SK-N-SH (cell line): ENCODE data around the gene BCL7B. TPM values are rescaled to one million over a fixed set of nuclear protein-coding genes. Genes with fewer than 3 reads are reported as not detected.

Experiments used
- CTCF ChIA-PET: fragments of 300-600, 350-600 bp; formaldehyde crosslinking; extraction: SDS; loops from one replicate; lab custom pipeline; 2021; lab: Yijun Ruan, JAX
- POLR2A ChIA-PET: fragments of 350-600 bp; sonication (Branson Sonifier 250); formaldehyde crosslinking; extraction: SDS; loops from one replicate; lab custom pipeline; 2020; ENCODE audit warnings: antibody characterized with exemption, inconsistent platforms; lab: Yijun Ruan, JAX
- DNase-seq: peaks from one replicate; pipeline ENCODE4 v3.0.0; 2012
- H2AFZ ChIP-seq: fragments of 200-600 bp; sonication (generic); 2 replicates; pipeline ENCODE4 v1.8.1; 2016; ENCODE audit warnings: antibody characterized with exemption, mild to moderate bottlenecking, low read depth
- H3F3A ChIP-seq: fragments of 200-600 bp; sonication (generic); replicated peaks from 2 replicates; pipeline ENCODE3; 2016; ENCODE audit warnings: antibody characterized with exemption, mild to moderate bottlenecking; ENCODE audit not compliant: insufficient read depth
- H3K27ac ChIP-seq, 2 experiments: fragments of 200-500 bp in 1 of 2; fragments of 200-600 bp in 1 of 2; sonication (Bioruptor generic) in 1 of 2; sonication (generic), shearing (Covaris generic) in 1 of 2; 2 replicates each; pipeline versions ENCODE4 v1.5.1 to v1.6.1; 2014 to 2016; ENCODE audit warnings: low read depth in 2 of 2, inconsistent platforms in 1 of 2, low read length in 1 of 2, mild to moderate bottlenecking in 1 of 2, mixed read lengths in 1 of 2
- H3K27me3 ChIP-seq: fragments of 200-600 bp; sonication (generic), shearing (Covaris generic); 2 replicates; pipeline ENCODE4 v1.6.1; 2016; ENCODE audit warnings: mixed run types; ENCODE audit not compliant: insufficient read depth
- H3K36me3 ChIP-seq, 2 experiments: fragments of 200-500 bp in 1 of 2; fragments of 200-600 bp in 1 of 2; sonication (Bioruptor generic) in 1 of 2; sonication (generic) in 1 of 2; replicated peaks in 1 of 2; 2 replicates each; pipeline versions ENCODE3 to v1.5.1; 2014 to 2016; ENCODE audit warnings: low read length in 1 of 2, mild to moderate bottlenecking in 1 of 2; ENCODE audit not compliant: insufficient read depth in 2 of 2, control insufficient read depth in 1 of 2
- H3K4me1 ChIP-seq, 2 experiments: fragments of 200-500 bp in 1 of 2; fragments of 200-600 bp in 1 of 2; sonication (Bioruptor generic) in 1 of 2; sonication (generic), shearing (Covaris generic) in 1 of 2; 2 replicates each; pipeline versions ENCODE4 v1.5.1 to v1.6.1; 2014 to 2016; ENCODE audit warnings: low read depth in 1 of 2, low read length in 1 of 2, mixed run types in 1 of 2; ENCODE audit not compliant: insufficient read depth in 2 of 2, control insufficient read depth in 1 of 2
- H3K4me2 ChIP-seq: fragments of 200-600 bp; sonication (generic), shearing (Covaris generic); 2 replicates; pipeline ENCODE4 v1.6.1; 2017; ENCODE audit warnings: mixed run types
- H3K4me3 ChIP-seq, 2 experiments: fragments of 200-500 bp in 1 of 2; fragments of 200-600 bp in 1 of 2; sonication (Bioruptor generic) in 1 of 2; sonication (generic), shearing (Covaris generic) in 1 of 2; 2 replicates each; pipeline versions ENCODE4 v1.5.1 to v1.8.1; 2014 to 2016; ENCODE audit warnings: low read depth in 2 of 2, inconsistent platforms in 1 of 2, low read length in 1 of 2, mild to moderate bottlenecking in 1 of 2, mixed read lengths in 1 of 2, moderate library complexity in 1 of 2
- H3K79me2 ChIP-seq: fragments of 200-600 bp; sonication (generic); 2 replicates; pipeline ENCODE4 v1.8.1; 2017; ENCODE audit warnings: mild to moderate bottlenecking; ENCODE audit not compliant: insufficient read depth
- H3K9ac ChIP-seq: fragments of 200-600 bp; sonication (generic); 2 replicates; pipeline ENCODE4 v1.6.1; 2017; ENCODE audit warnings: mixed run types
- H3K9me2 ChIP-seq: fragments of 200-600 bp; sonication (generic); 2 replicates; pipeline ENCODE4 v1.6.1; 2017; ENCODE audit warnings: mixed run types
- H3K9me3 ChIP-seq: fragments of 200-600 bp; sonication (generic); 2 replicates; pipeline ENCODE4 v1.6.1; 2017; ENCODE audit warnings: mixed run types, mild to moderate bottlenecking, moderate library complexity
- H4K20me1 ChIP-seq: fragments of 200-600 bp; sonication (generic); 2 replicates; pipeline ENCODE4 v1.6.1; 2017; ENCODE audit warnings: mild to moderate bottlenecking, mixed run types; ENCODE audit not compliant: insufficient read depth
- FOXJ3 ChIP-seq: sonication (generic); formaldehyde crosslinking; IDR thresholded peaks from 2 replicates; pipeline ENCODE4 v1.5.1; 2020; ENCODE audit warnings: mild to moderate bottlenecking, missing genetic modification reagents
- FOXM1 ChIP-seq: IDR thresholded peaks from 2 replicates; pipeline ENCODE4 v1.4.0; 2012; ENCODE audit warnings: low read depth, mild to moderate bottlenecking
- JUND ChIP-seq: IDR thresholded peaks from 2 replicates; pipeline ENCODE4 v1.4.0; 2012
- MEF2A ChIP-seq: IDR thresholded peaks from 2 replicates; pipeline ENCODE4 v1.4.0; 2012; ENCODE audit warnings: low read depth, borderline replicate concordance
- NFIC ChIP-seq: IDR thresholded peaks from 2 replicates; pipeline ENCODE4 v1.4.0; 2012; ENCODE audit warnings: borderline replicate concordance
- RAD21 ChIP-seq: IDR thresholded peaks from 2 replicates; pipeline ENCODE4 v1.6.1; 2012; ENCODE audit warnings: mild to moderate bottlenecking, low read length
- RCOR1 ChIP-seq: fragments of 150-350 bp; IDR thresholded peaks from 2 replicates; pipeline ENCODE4 v1.6.1; 2017; ENCODE audit warnings: antibody characterized with exemption, low read length
- WGBS: methylation state at CpG from one replicate; pipeline ENCODE4 v1.1.6; 2017; ENCODE audit warnings: low lambda C conversion rate; 5-methylcytosine and 5-hydroxymethylcytosine counted together
- polyA plus RNA-seq, 3 experiments: library from polyadenylated mRNA; depleted of rRNA; stranded (reverse); fragments of >200 nt; gene quantifications; 2 replicates each; pipeline ENCODE4 v1.2.3, GENCODE V29; 2012
- TF ChIP-seq, protein P1 (sequence below): IDR thresholded peaks from 2 replicates; pipeline ENCODE4; 2012
- TF ChIP-seq, protein P2 (sequence below): IDR thresholded peaks from 2 replicates; pipeline ENCODE4 v1.4.0; 2012; ENCODE audit warnings: low read depth
- TF ChIP-seq, protein P3 (sequence below): fragments of 200-600 bp; sonication (generic); IDR thresholded peaks from 2 replicates; pipeline ENCODE4 v1.6.1; 2017; ENCODE audit warnings: antibody characterized with exemption, mild to moderate bottlenecking, moderate library complexity
- TF ChIP-seq, protein P4 (sequence below): IDR thresholded peaks from 2 replicates; pipeline ENCODE4 v1.6.1; 2012; ENCODE audit warnings: mild to moderate bottlenecking, low read depth, low read length, moderate library complexity

Gene BCL7B
- polyA plus RNA-seq, 1 of the 3 experiments (the other 2 are of a cell fraction): 114 TPM

DNA sequence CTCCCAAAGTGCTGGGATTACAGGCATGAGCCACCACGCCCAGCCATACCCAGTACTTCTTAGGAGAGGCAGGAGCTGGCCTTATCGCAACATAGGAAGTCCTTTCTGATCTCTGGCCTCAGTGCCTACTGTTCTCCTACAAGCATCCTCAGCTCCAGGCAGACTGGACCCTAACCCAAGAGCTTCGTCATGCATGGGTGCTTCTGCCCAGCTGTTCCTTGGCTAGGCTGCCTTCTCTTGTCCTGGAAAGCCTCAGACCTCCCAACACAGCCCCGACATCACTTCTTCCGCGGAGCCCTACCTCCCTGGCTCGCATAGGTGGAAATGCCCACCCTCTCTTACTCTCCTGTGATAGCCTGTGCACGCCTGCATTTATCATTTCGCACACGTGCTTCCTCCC, 15.8 kb downstream of the BCL7B start:
- H3K36me3 ChIP-seq: peaks cover 48 to 61% of the 10 kb centered on the region in 2 experiments
- H3K79me2 ChIP-seq: peaks cover 71% of the 10 kb centered on the region
- H3K27ac ChIP-seq: no peak overlapping the region
- H3K4me2 ChIP-seq: no peak overlapping the region
- peak; percentile 9 for DNase-seq
- no peaks in the 10 kb centered on the region for H3K4me1 ChIP-seq
- POLR2A ChIA-PET: no interaction called here
- H3K27me3 ChIP-seq: no peaks in the 10 kb centered on the region
- H2AFZ ChIP-seq: no peak overlapping the region
- H3K9me2 ChIP-seq: no peaks in the 10 kb centered on the region
- no peaks in the 10 kb centered on the region for H3F3A ChIP-seq
- H4K20me1 ChIP-seq: peaks cover 28% of the 10 kb centered on the region
- CTCF ChIA-PET: interaction anchor here (0.7 to 1.2 kb wide), 2 partner anchors 23 to 66 kb away, joined by 3 read pairs; no protein-coding TSS in a partner anchor
- 98% methylated on average over 10 of the region's 10 CpGs for WGBS
- TF ChIP-seq, protein P1, sequence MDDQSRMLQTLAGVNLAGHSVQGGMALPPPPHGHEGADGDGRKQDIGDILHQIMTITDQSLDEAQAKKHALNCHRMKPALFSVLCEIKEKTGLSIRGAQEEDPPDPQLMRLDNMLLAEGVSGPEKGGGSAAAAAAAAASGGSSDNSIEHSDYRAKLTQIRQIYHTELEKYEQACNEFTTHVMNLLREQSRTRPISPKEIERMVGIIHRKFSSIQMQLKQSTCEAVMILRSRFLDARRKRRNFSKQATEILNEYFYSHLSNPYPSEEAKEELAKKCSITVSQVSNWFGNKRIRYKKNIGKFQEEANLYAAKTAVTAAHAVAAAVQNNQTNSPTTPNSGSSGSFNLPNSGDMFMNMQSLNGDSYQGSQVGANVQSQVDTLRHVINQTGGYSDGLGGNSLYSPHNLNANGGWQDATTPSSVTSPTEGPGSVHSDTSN: no peak
- TF ChIP-seq MEF2A (no peak), RCOR1 (no peak), RAD21 (no peak), NFIC (no peak), FOXM1 (no peak), FOXJ3 (no peak), JUND (no peak)
- TF ChIP-seq, protein P2, sequence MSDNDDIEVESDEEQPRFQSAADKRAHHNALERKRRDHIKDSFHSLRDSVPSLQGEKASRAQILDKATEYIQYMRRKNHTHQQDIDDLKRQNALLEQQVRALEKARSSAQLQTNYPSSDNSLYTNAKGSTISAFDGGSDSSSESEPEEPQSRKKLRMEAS: no peak
- TF ChIP-seq, protein P3, sequence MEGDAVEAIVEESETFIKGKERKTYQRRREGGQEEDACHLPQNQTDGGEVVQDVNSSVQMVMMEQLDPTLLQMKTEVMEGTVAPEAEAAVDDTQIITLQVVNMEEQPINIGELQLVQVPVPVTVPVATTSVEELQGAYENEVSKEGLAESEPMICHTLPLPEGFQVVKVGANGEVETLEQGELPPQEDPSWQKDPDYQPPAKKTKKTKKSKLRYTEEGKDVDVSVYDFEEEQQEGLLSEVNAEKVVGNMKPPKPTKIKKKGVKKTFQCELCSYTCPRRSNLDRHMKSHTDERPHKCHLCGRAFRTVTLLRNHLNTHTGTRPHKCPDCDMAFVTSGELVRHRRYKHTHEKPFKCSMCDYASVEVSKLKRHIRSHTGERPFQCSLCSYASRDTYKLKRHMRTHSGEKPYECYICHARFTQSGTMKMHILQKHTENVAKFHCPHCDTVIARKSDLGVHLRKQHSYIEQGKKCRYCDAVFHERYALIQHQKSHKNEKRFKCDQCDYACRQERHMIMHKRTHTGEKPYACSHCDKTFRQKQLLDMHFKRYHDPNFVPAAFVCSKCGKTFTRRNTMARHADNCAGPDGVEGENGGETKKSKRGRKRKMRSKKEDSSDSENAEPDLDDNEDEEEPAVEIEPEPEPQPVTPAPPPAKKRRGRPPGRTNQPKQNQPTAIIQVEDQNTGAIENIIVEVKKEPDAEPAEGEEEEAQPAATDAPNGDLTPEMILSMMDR: no peak
- TF ChIP-seq, protein P4, sequence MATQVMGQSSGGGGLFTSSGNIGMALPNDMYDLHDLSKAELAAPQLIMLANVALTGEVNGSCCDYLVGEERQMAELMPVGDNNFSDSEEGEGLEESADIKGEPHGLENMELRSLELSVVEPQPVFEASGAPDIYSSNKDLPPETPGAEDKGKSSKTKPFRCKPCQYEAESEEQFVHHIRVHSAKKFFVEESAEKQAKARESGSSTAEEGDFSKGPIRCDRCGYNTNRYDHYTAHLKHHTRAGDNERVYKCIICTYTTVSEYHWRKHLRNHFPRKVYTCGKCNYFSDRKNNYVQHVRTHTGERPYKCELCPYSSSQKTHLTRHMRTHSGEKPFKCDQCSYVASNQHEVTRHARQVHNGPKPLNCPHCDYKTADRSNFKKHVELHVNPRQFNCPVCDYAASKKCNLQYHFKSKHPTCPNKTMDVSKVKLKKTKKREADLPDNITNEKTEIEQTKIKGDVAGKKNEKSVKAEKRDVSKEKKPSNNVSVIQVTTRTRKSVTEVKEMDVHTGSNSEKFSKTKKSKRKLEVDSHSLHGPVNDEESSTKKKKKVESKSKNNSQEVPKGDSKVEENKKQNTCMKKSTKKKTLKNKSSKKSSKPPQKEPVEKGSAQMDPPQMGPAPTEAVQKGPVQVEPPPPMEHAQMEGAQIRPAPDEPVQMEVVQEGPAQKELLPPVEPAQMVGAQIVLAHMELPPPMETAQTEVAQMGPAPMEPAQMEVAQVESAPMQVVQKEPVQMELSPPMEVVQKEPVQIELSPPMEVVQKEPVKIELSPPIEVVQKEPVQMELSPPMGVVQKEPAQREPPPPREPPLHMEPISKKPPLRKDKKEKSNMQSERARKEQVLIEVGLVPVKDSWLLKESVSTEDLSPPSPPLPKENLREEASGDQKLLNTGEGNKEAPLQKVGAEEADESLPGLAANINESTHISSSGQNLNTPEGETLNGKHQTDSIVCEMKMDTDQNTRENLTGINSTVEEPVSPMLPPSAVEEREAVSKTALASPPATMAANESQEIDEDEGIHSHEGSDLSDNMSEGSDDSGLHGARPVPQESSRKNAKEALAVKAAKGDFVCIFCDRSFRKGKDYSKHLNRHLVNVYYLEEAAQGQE: no peak
- TF ChIP-seq, all 33 proteins: peak for 0
- H3K9me3 ChIP-seq: no peaks in the 10 kb centered on the region
- no peak overlapping the region for H3K4me3 ChIP-seq
- no peak overlapping the region for H3K9ac ChIP-seq
